ENCODE results near the gene PRR5L.

The PRR5L gene

DNA sequence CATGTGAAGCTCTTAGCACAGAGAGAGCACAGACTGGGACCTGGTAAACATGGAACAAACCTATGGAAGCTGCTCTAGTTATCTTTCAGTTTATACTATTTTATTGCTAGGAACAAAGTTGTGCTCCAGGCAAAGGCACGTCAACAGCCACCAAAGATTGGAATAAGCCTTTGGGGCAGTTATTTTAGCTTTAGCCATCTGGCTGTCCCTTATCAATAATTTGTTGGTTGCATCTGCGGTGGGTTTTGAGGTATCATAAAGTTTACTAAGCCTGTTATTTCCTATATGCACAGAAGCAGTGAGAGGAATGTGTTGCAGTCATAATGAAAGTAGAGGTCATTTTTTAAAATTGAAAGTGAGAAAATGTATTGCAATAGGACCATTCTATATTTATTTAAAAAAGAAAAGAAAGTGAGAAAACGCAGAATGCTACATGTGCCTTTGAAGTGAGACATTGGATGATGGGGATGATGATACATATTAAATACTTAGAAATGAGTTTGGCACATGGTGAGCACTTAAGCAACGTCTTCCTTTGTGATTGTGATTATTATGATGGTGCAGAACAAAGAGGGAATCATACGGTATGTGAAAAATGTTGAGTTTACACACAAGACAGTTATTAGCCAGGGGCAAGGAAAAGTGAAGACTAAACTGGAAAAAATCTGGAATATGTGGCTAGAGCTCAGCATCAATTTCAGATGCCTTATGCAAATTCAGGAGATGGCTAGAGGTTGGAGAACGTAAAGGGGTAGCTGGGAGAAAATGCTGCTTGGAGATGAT, 58.3 kb downstream of the PRR5L start:
- POLR2A ChIA-PET: no interaction called here
- no peaks in the 10 kb centered on the region for H3K27me3 ChIP-seq (replicated peaks in 2 of 5; ENCODE audit: control insufficient read depth in 4 of 5, insufficient read depth in 5 of 5, low read length in 4 of 5)
- H3K4me3 ChIP-seq (ENCODE audit: control insufficient read depth in 1 of 7, extremely low read depth in 1 of 7, insufficient read depth in 4 of 7, low read depth in 2 of 7, low read length in 6 of 7): no peak overlapping the region
- DNase-seq: no peak
- H3K4me1 ChIP-seq (ENCODE audit: control extremely low read depth in 1 of 4, control insufficient read depth in 4 of 4, insufficient read depth in 4 of 4, low read length in 3 of 4): peaks cover 16 to 44% (median 18%) of the 10 kb centered on the region in 4 experiments
- H3K36me3 ChIP-seq (ENCODE audit: control insufficient read depth in 4 of 4, insufficient read depth in 4 of 4, low read length in 3 of 4): no peaks in the 10 kb centered on the region
- H3K9me3 ChIP-seq (ENCODE audit: control extremely low read depth in 1 of 5, control insufficient read depth in 4 of 5, insufficient read depth in 2 of 5, low read depth in 1 of 5, low read length in 4 of 5): no peaks in the 10 kb centered on the region
- CTCF ChIA-PET: interaction anchor here (0.7 to 6.0 kb wide), 12 partner anchors 9 to 138 kb away, joined by 3 to 50 read pairs (median 4); no protein-coding TSS in a partner anchor
- WGBS (ENCODE audit: insufficient coverage): 90% methylated on average over 4 of the region's 6 CpGs
- no peak overlapping the region for H3K27ac ChIP-seq (ENCODE audit: insufficient read depth in 1 of 2, low read depth in 1 of 2, low read length in 2 of 2, poor library complexity in 1 of 2, severe bottlenecking in 2 of 2)

DNA sequence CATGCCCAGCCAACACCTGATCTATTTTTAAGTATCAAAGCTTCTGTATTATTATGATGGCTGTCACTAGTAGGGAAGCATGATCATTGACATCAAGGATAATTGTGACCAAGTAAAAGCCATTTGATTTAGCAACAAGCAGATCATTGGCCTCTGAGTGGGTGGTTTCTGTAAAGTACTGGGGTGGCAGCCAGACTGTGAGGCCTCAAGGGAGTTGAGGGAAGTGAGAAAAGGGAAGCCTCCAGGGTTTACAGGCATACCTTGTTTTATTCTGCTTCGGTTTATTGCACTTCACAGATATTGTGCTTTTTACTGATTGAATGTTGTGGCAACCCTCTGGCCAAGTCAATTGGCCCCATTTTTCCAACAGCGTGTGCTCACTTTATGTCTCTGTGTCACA, 60.1 kb downstream of the PRR5L start:
- H3K27me3 ChIP-seq (replicated peaks in 2 of 5; ENCODE audit: control insufficient read depth in 4 of 5, insufficient read depth in 5 of 5, low read length in 4 of 5): no peaks in the 10 kb centered on the region
- ChIA-PET POLR2A (no interaction called here), CTCF (interaction anchor here (1.1 to 6.0 kb wide), 4 partner anchors 19 to 123 kb away, joined by 3 to 50 read pairs (median 6); no protein-coding TSS in a partner anchor)
- no peak overlapping the region for H3K4me3 ChIP-seq (ENCODE audit: control insufficient read depth in 1 of 7, extremely low read depth in 1 of 7, insufficient read depth in 4 of 7, low read depth in 2 of 7, low read length in 6 of 7)
- H3K36me3 ChIP-seq (ENCODE audit: control insufficient read depth in 4 of 4, insufficient read depth in 4 of 4, low read length in 3 of 4): no peaks in the 10 kb centered on the region
- H3K27ac ChIP-seq (ENCODE audit: insufficient read depth in 1 of 2, low read depth in 1 of 2, low read length in 2 of 2, poor library complexity in 1 of 2, severe bottlenecking in 2 of 2): no peak overlapping the region
- DNase-seq: peak in 2 of 3 donors; percentile 79 to 84
- H3K4me1 ChIP-seq (ENCODE audit: control extremely low read depth in 1 of 4, control insufficient read depth in 4 of 4, insufficient read depth in 4 of 4, low read length in 3 of 4): peaks cover 20 to 52% (median 27%) of the 10 kb centered on the region in 4 experiments
- H3K9me3 ChIP-seq (ENCODE audit: control extremely low read depth in 1 of 5, control insufficient read depth in 4 of 5, insufficient read depth in 2 of 5, low read depth in 1 of 5, low read length in 4 of 5): no peaks in the 10 kb centered on the region
- 0% methylated on average over 1 of the region's 2 CpGs for WGBS (ENCODE audit: insufficient coverage)

DNA sequence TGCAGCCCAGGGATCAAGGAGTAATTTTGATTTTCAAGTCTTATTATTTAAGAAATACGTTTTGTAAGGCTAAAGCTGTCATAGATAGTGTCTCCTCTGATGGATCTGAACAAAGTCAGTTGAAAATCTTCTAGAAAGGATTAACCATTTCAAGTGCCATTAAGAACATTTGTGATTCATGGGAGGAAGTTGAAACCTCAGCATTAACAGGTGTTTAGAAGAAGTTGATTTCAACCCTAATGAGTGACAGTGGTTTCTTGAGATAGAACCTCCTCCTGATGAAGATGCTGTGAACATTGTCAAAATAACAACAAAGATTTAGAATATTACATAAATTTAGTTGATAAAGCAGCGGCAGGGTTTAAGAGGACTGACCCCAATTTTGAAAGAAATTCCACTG, 61.7 kb downstream of the PRR5L start:
- Histone ChIP-seq H3K9me3 (ENCODE audit: control extremely low read depth in 1 of 5, control insufficient read depth in 4 of 5, insufficient read depth in 2 of 5, low read depth in 1 of 5, low read length in 4 of 5) (no peaks in the 10 kb centered on the region), H3K4me1 (ENCODE audit: control extremely low read depth in 1 of 4, control insufficient read depth in 4 of 4, insufficient read depth in 4 of 4, low read length in 3 of 4) (peaks cover 23 to 68% (median 40%) of the 10 kb centered on the region in 4 experiments), H3K4me3 (ENCODE audit: control insufficient read depth in 1 of 7, extremely low read depth in 1 of 7, insufficient read depth in 4 of 7, low read depth in 2 of 7, low read length in 6 of 7) (no peak overlapping the region), H3K27ac (ENCODE audit: insufficient read depth in 1 of 2, low read depth in 1 of 2, low read length in 2 of 2, poor library complexity in 1 of 2, severe bottlenecking in 2 of 2) (no peak overlapping the region), H3K36me3 (ENCODE audit: control insufficient read depth in 4 of 4, insufficient read depth in 4 of 4, low read length in 3 of 4) (no peaks in the 10 kb centered on the region), H3K27me3 (replicated peaks in 2 of 5; ENCODE audit: control insufficient read depth in 4 of 5, insufficient read depth in 5 of 5, low read length in 4 of 5) (no peaks in the 10 kb centered on the region)
- POLR2A ChIA-PET: no interaction called here
- CTCF ChIA-PET: interaction anchor here (0.7 to 6.0 kb wide), 3 partner anchors 10 to 121 kb away, joined by 3 to 50 read pairs (median 3); no protein-coding TSS in a partner anchor
- 75% methylated on average over 1 of the region's 2 CpGs for WGBS (ENCODE audit: insufficient coverage)
- DNase-seq: peak in 1 of 3 donors; percentile 37

DNA sequence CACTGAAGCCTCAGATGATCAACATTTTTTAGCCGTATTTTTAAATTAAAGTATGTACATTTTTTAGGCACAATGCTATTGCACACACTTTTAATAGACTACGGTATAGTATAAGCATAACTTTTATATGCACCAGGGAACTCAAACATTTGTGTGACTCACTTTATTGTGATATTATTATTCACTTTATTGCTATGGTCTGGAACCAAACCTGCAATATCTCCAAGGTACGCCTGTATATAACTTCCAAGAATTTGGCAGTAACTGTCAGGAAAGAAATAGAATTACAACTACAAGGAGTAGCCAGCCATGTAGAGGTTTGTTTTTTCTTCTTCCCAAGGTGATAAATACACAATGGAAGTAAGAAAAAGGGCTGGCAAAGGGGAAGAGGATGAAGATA, 62.3 kb downstream of the PRR5L start:
- WGBS (ENCODE audit: insufficient coverage): no CpG with 5 or more reads among the region's 3 CpGs
- H3K4me1 ChIP-seq (ENCODE audit: control extremely low read depth in 1 of 4, control insufficient read depth in 4 of 4, insufficient read depth in 4 of 4, low read length in 3 of 4): peaks cover 27 to 74% (median 46%) of the 10 kb centered on the region in 4 experiments
- ChIA-PET CTCF (no interaction called here), POLR2A (interaction anchor here (0.6 kb wide), 1 partner anchor 18 kb away, joined by 4 read pairs; no protein-coding TSS in a partner anchor)
- no peaks in the 10 kb centered on the region for H3K9me3 ChIP-seq (ENCODE audit: control extremely low read depth in 1 of 5, control insufficient read depth in 4 of 5, insufficient read depth in 2 of 5, low read depth in 1 of 5, low read length in 4 of 5)
- H3K36me3 ChIP-seq (ENCODE audit: control insufficient read depth in 4 of 4, insufficient read depth in 4 of 4, low read length in 3 of 4): no peaks in the 10 kb centered on the region
- H3K27me3 ChIP-seq (replicated peaks in 2 of 5; ENCODE audit: control insufficient read depth in 4 of 5, insufficient read depth in 5 of 5, low read length in 4 of 5): no peaks in the 10 kb centered on the region
- no peak for DNase-seq
- no peak overlapping the region for H3K4me3 ChIP-seq (ENCODE audit: control insufficient read depth in 1 of 7, extremely low read depth in 1 of 7, insufficient read depth in 4 of 7, low read depth in 2 of 7, low read length in 6 of 7)
- H3K27ac ChIP-seq (ENCODE audit: insufficient read depth in 1 of 2, low read depth in 1 of 2, low read length in 2 of 2, poor library complexity in 1 of 2, severe bottlenecking in 2 of 2): no peak overlapping the region

- Histone ChIP-seq H3K9me3 (ENCODE audit: control extremely low read depth in 1 of 5, control insufficient read depth in 4 of 5, insufficient read depth in 2 of 5, low read depth in 1 of 5, low read length in 4 of 5) (no peaks in the 10 kb centered on the region), H3K27me3 (replicated peaks in 2 of 5; ENCODE audit: control insufficient read depth in 4 of 5, insufficient read depth in 5 of 5, low read length in 4 of 5) (no peaks in the 10 kb centered on the region), H3K36me3 (ENCODE audit: control insufficient read depth in 4 of 4, insufficient read depth in 4 of 4, low read length in 3 of 4) (no peaks in the 10 kb centered on the region), H3K4me1 (ENCODE audit: control extremely low read depth in 1 of 4, control insufficient read depth in 4 of 4, insufficient read depth in 4 of 4, low read length in 3 of 4) (peaks cover 32 to 87% (median 61%) of the 10 kb centered on the region in 4 experiments), H3K4me3 (ENCODE audit: control insufficient read depth in 1 of 7, extremely low read depth in 1 of 7, insufficient read depth in 4 of 7, low read depth in 2 of 7, low read length in 6 of 7) (no peak overlapping the region), H3K27ac (ENCODE audit: insufficient read depth in 1 of 2, low read depth in 1 of 2, low read length in 2 of 2, poor library complexity in 1 of 2, severe bottlenecking in 2 of 2) (no peak overlapping the region)
- ChIA-PET POLR2A (no interaction called here), CTCF (interaction anchor here (1.0 to 1.4 kb wide), 4 partner anchors 8 to 118 kb away, joined by 3 to 4 read pairs (median 4); no protein-coding TSS in a partner anchor)
- WGBS (ENCODE audit: insufficient coverage): 43% methylated on average over 1 of the region's 3 CpGs
- peak in 1 of 3 donors; percentile 35 for DNase-seq
These were observed 64.2 kb downstream of the PRR5L start for GRCh38 chr11:36360318-36360717.

- POLR2A ChIA-PET: no interaction called here
- H3K36me3 ChIP-seq (ENCODE audit: control insufficient read depth in 4 of 4, insufficient read depth in 4 of 4, low read length in 3 of 4): no peaks in the 10 kb centered on the region
- no peak overlapping the region for H3K27ac ChIP-seq (ENCODE audit: insufficient read depth in 1 of 2, low read depth in 1 of 2, low read length in 2 of 2, poor library complexity in 1 of 2, severe bottlenecking in 2 of 2)
- WGBS (ENCODE audit: insufficient coverage): 30% methylated on average over 3 of the region's 4 CpGs
- CTCF ChIA-PET: interaction anchor here (1.0 to 1.4 kb wide), 3 partner anchors 9 to 117 kb away, joined by 3 to 4 read pairs (median 3); no protein-coding TSS in a partner anchor
- no peaks in the 10 kb centered on the region for H3K27me3 ChIP-seq (replicated peaks in 2 of 5; ENCODE audit: control insufficient read depth in 4 of 5, insufficient read depth in 5 of 5, low read length in 4 of 5)
- H3K4me3 ChIP-seq (ENCODE audit: control insufficient read depth in 1 of 7, extremely low read depth in 1 of 7, insufficient read depth in 4 of 7, low read depth in 2 of 7, low read length in 6 of 7): peak overlapping the region in 2 of 7 experiments; percentile 4 to 41
- H3K9me3 ChIP-seq (ENCODE audit: control extremely low read depth in 1 of 5, control insufficient read depth in 4 of 5, insufficient read depth in 2 of 5, low read depth in 1 of 5, low read length in 4 of 5): no peaks in the 10 kb centered on the region
- peaks cover 36 to 87% (median 64%) of the 10 kb centered on the region in 4 experiments for H3K4me1 ChIP-seq (ENCODE audit: control extremely low read depth in 1 of 4, control insufficient read depth in 4 of 4, insufficient read depth in 4 of 4, low read length in 3 of 4)
- peak in 2 of 3 donors; percentile 76 to 82 for DNase-seq
These were observed 64.8 kb downstream of the PRR5L start for GRCh38 chr11:36360826-36361415.

DNA sequence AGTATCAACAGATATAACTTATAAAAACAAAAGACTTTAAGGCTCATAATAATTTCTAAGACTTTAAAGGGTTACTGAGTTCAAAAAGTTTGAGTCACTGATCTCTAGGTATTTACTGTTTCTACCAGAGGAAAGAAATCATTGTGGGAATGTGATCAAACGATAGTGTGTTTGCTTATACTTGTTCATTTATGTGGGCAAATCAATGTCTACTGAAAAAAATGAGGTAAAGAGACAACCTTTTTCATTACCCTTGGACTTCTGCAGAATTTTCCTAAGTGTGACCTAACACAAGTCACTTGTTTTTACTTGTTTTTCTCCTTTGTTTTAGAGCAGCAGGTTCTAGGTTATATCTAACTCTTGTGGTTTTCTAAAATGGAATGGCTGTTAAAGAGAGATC, 65.4 kb downstream of the PRR5L start:
- Histone ChIP-seq H3K4me1 (ENCODE audit: control extremely low read depth in 1 of 4, control insufficient read depth in 4 of 4, insufficient read depth in 4 of 4, low read length in 3 of 4) (peaks cover 33 to 87% (median 63%) of the 10 kb centered on the region in 4 experiments), H3K27me3 (replicated peaks in 2 of 5; ENCODE audit: control insufficient read depth in 4 of 5, insufficient read depth in 5 of 5, low read length in 4 of 5) (no peaks in the 10 kb centered on the region), H3K36me3 (ENCODE audit: control insufficient read depth in 4 of 4, insufficient read depth in 4 of 4, low read length in 3 of 4) (no peaks in the 10 kb centered on the region), H3K4me3 (ENCODE audit: control insufficient read depth in 1 of 7, extremely low read depth in 1 of 7, insufficient read depth in 4 of 7, low read depth in 2 of 7, low read length in 6 of 7) (peak overlapping the region in 1 of 7 experiments; percentile 23), H3K27ac (ENCODE audit: insufficient read depth in 1 of 2, low read depth in 1 of 2, low read length in 2 of 2, poor library complexity in 1 of 2, severe bottlenecking in 2 of 2) (no peak overlapping the region), H3K9me3 (ENCODE audit: control extremely low read depth in 1 of 5, control insufficient read depth in 4 of 5, insufficient read depth in 2 of 5, low read depth in 1 of 5, low read length in 4 of 5) (no peaks in the 10 kb centered on the region)
- ChIA-PET CTCF (interaction anchor here (1.0 to 1.4 kb wide), 2 partner anchors 9 to 116 kb away, joined by 3 to 4 read pairs; no protein-coding TSS in a partner anchor), POLR2A (no interaction called here)
- WGBS (ENCODE audit: insufficient coverage): 25% methylated on average over 1 of the region's 1 CpG
- no peak for DNase-seq
